Measurements from ENCODE around the gene CHCHD4.
A peak's percentile ranks its signal among the peaks of the same experiment; 100 is the strongest.

Gene CHCHD4

GRCh38 chr3:14148041-14148985 is 23.6 kb upstream of the CHCHD4 start:
- no peak for DNase-seq

- no peak for DNase-seq
Measured at GRCh38 chr3:14147617-14148016, 22.9 kb upstream of the CHCHD4 start.

- no peak for DNase-seq
Measured at GRCh38 chr3:14147066-14147435, 22.4 kb upstream of the CHCHD4 start.

- DNase-seq, result no peak
Measured at GRCh38 chr3:14146381-14147065, 21.9 kb upstream of the CHCHD4 start.

GRCh38 chr3:14145670-14146380 is 21.2 kb upstream of the CHCHD4 start:
- no peak for DNase-seq

GRCh38 chr3:14145236-14145635 is 20.6 kb upstream of the CHCHD4 start:
- DNase-seq, result no peak

GRCh38 chr3:14144423-14145075 is 19.9 kb upstream of the CHCHD4 start:
- peak; percentile 97 for DNase-seq

- peak; percentile 56 for DNase-seq
Measured at GRCh38 chr3:14143271-14144225, 18.9 kb upstream of the CHCHD4 start.

- no peak for DNase-seq
Measured at GRCh38 chr3:14142567-14143270, 18.0 kb upstream of the CHCHD4 start.

GRCh38 chr3:14141602-14142341 is 17.1 kb upstream of the CHCHD4 start:
- no peak for DNase-seq

GRCh38 chr3:14141144-14141543 is 16.5 kb upstream of the CHCHD4 start:
- DNase-seq, result peak; percentile 43

GRCh38 chr3:14140668-14141067 is 16.0 kb upstream of the CHCHD4 start:
- DNase-seq, result no peak

- DNase-seq, result no peak
Measured at GRCh38 chr3:14139771-14140170, 15.1 kb upstream of the CHCHD4 start.

GRCh38 chr3:14138878-14139655 is 14.4 kb upstream of the CHCHD4 start:
- DNase-seq, result no peak

GRCh38 chr3:14138109-14138877 is 13.6 kb upstream of the CHCHD4 start:
- DNase-seq, result no peak

- DNase-seq, result no peak
Measured at GRCh38 chr3:14137445-14137844, 12.8 kb upstream of the CHCHD4 start.

- no peak for DNase-seq
Measured at GRCh38 chr3:14137004-14137403, 12.3 kb upstream of the CHCHD4 start.

GRCh38 chr3:14135581-14135980 is 10.9 kb upstream of the CHCHD4 start:
- DNase-seq, result no peak

- DNase-seq, result no peak
Measured at GRCh38 chr3:14134291-14134690, 9.6 kb upstream of the CHCHD4 start.
